SU-DHL-6 (cell line): ENCODE results near the gene HPS4.

ENCODE experiments used
- H2AFZ ChIP-seq: fragments of 200-600 bp; sonication (generic); 2 replicates; pipeline ENCODE4 v1.6.1; 2014; ENCODE audit warnings: low read depth, mild to moderate bottlenecking, moderate library complexity, mixed read lengths, antibody characterized with exemption, low read length; ENCODE audit not compliant: severe bottlenecking
- H3F3A ChIP-seq: fragments of 200-600 bp; shearing (Covaris generic); 2 replicates; pipeline ENCODE4 v1.6.0; 2016; ENCODE audit warnings: antibody characterized with exemption, mild to moderate bottlenecking; ENCODE audit not compliant: insufficient read depth
- H3K27ac ChIP-seq: fragments of 200-600 bp; sonication (generic); 2 replicates; pipeline ENCODE4 v1.5.1; 2016; ENCODE audit warnings: low read depth, mild to moderate bottlenecking, low read length, moderate library complexity, mixed read lengths
- H3K27me3 ChIP-seq: fragments of 200-600 bp; sonication (generic), shearing (Covaris generic); 2 replicates; pipeline ENCODE4 v1.6.0; 2014; ENCODE audit warnings: mild to moderate bottlenecking, low read length
- H3K36me3 ChIP-seq: fragments of 200-600 bp; sonication (generic); 2 replicates; pipeline ENCODE4 v1.6.1; 2014; ENCODE audit warnings: mild to moderate bottlenecking, low read length, mixed read lengths
- H3K4me2 ChIP-seq: fragments of 300-600, 200-600 bp; shearing (Covaris generic), sonication (generic); 2 replicates; pipeline ENCODE4 v1.6.0; 2014; ENCODE audit warnings: low read length, low read depth, mild to moderate bottlenecking; ENCODE audit not compliant: poor library complexity, severe bottlenecking
- H3K4me3 ChIP-seq: fragments of 200-600 bp; sonication (generic); 2 replicates; pipeline ENCODE4 v1.5.1; 2014; ENCODE audit warnings: antibody characterized with exemption, low read length, mild to moderate bottlenecking, mixed read lengths; ENCODE audit not compliant: insufficient read depth, poor library complexity, severe bottlenecking
- H3K79me2 ChIP-seq: fragments of 200-600 bp; sonication (generic); 2 replicates; pipeline ENCODE4 v1.6.1; 2014; ENCODE audit warnings: mild to moderate bottlenecking, low read length, moderate library complexity; ENCODE audit not compliant: insufficient read depth
- H3K9ac ChIP-seq: fragments of 200-600 bp; sonication (generic); 2 replicates; pipeline ENCODE4 v1.7.0; 2014; ENCODE audit warnings: mild to moderate bottlenecking, low read length
- H3K9me2 ChIP-seq: fragments of 200-600 bp; sonication (generic); replicated peaks from 2 replicates; pipeline ENCODE4 v1.6.1; 2014; ENCODE audit warnings: low read length; ENCODE audit not compliant: insufficient read depth
- H3K9me3 ChIP-seq: fragments of 200-600 bp; sonication (generic); 2 replicates; pipeline ENCODE4 v1.6.1; 2014; ENCODE audit warnings: low read length, mixed read lengths; ENCODE audit not compliant: insufficient read depth
- H4K20me1 ChIP-seq: fragments of 200-600 bp; sonication (generic); 2 replicates; pipeline ENCODE4 v1.6.1; 2014; ENCODE audit warnings: low read depth, mild to moderate bottlenecking, antibody characterized with exemption, low read length, moderate library complexity, mixed read lengths
- CTCF ChIP-seq: fragments of 200-600 bp; sonication (generic); IDR thresholded peaks from one replicate; pipeline ENCODE4 v1.5.1; 2017; ENCODE audit warnings: antibody characterized with exemption, mild to moderate bottlenecking, low read length, moderate library complexity; ENCODE audit not compliant: insufficient read depth, poor library complexity, severe bottlenecking
- EZH2phosphoT487 ChIP-seq: fragments of 200-600 bp; sonication (generic), shearing (Covaris generic); conservative IDR thresholded peaks from 2 replicates; pipeline ENCODE4 v1.6.1; 2018; ENCODE audit warnings: mild to moderate bottlenecking, antibody characterized with exemption, low read length, moderate library complexity, mixed read lengths

The HPS4 gene

GRCh38 chr22:26446808-26447515 lies 36.6 kb downstream of the HPS4 start:
- Histone ChIP-seq H3K79me2 (no peaks in the 10 kb centered on the region), H3K9ac (no peak overlapping the region), H3K4me2 (no peak overlapping the region), H3F3A (no peaks in the 10 kb centered on the region), H2AFZ (no peak overlapping the region), H3K9me2 (no peaks in the 10 kb centered on the region), H3K36me3 (no peaks in the 10 kb centered on the region), H4K20me1 (no peaks in the 10 kb centered on the region), H3K4me3 (no peak overlapping the region), H3K27ac (no peak overlapping the region), H3K27me3 (no peaks in the 10 kb centered on the region), H3K9me3 (no peaks in the 10 kb centered on the region)
- TF ChIP-seq EZH2phosphoT487 = no peak

- Histone ChIP-seq H3K9me2 (no peaks in the 10 kb centered on the region), H3K4me2 (no peak overlapping the region), H2AFZ (no peak overlapping the region), H3K9me3 (no peaks in the 10 kb centered on the region), H3K36me3 (no peaks in the 10 kb centered on the region), H3K4me3 (no peak overlapping the region), H3K27ac (no peak overlapping the region), H3K79me2 (no peaks in the 10 kb centered on the region), H3F3A (no peaks in the 10 kb centered on the region), H4K20me1 (no peaks in the 10 kb centered on the region), H3K27me3 (no peaks in the 10 kb centered on the region), H3K9ac (no peak overlapping the region)
- TF ChIP-seq CTCF (no peak), EZH2phosphoT487 (no peak)
Observed at GRCh38 chr22:26445577-26446275, 37.9 kb downstream of the HPS4 start.

GRCh38 chr22:26444777-26445176 lies 38.8 kb downstream of the HPS4 start:
- H4K20me1 ChIP-seq = no peaks in the 10 kb centered on the region
- no peak overlapping the region for H3K9ac ChIP-seq
- no peaks in the 10 kb centered on the region for H3K27me3 ChIP-seq
- TF ChIP-seq CTCF = no peak
- no peak overlapping the region for H2AFZ ChIP-seq
- H3K9me3 ChIP-seq = no peaks in the 10 kb centered on the region
- H3F3A ChIP-seq = no peaks in the 10 kb centered on the region
- H3K4me2 ChIP-seq = no peak overlapping the region
- H3K79me2 ChIP-seq = no peaks in the 10 kb centered on the region
- no peaks in the 10 kb centered on the region for H3K9me2 ChIP-seq
- H3K27ac ChIP-seq = no peak overlapping the region
- H3K4me3 ChIP-seq = no peak overlapping the region
- no peaks in the 10 kb centered on the region for H3K36me3 ChIP-seq
